HG03442 (cell line): Measurements from ENCODE around the gene CDC73.
"Not testable (repeated sequence)": the region's sequence is repeated elsewhere in the genome, so short reads cannot be mapped to it uniquely, and the experiment has no call there.

Experiments
- ATAC-seq: cut with Tn5 transposase; IDR thresholded peaks from one replicate; pipeline ENCODE4 v1.9.1; 2021; ENCODE audit warnings: mild to moderate bottlenecking, moderate library complexity; ENCODE audit not compliant: unreplicated experiment

The CDC73 gene

GRCh38 chr1:193113258-193113991, 8.4 kb upstream of the CDC73 start:
- ATAC-seq = no peak

GRCh38 chr1:193113992-193114332, 7.9 kb upstream of the CDC73 start:
- ATAC-seq = no peak

DNA sequence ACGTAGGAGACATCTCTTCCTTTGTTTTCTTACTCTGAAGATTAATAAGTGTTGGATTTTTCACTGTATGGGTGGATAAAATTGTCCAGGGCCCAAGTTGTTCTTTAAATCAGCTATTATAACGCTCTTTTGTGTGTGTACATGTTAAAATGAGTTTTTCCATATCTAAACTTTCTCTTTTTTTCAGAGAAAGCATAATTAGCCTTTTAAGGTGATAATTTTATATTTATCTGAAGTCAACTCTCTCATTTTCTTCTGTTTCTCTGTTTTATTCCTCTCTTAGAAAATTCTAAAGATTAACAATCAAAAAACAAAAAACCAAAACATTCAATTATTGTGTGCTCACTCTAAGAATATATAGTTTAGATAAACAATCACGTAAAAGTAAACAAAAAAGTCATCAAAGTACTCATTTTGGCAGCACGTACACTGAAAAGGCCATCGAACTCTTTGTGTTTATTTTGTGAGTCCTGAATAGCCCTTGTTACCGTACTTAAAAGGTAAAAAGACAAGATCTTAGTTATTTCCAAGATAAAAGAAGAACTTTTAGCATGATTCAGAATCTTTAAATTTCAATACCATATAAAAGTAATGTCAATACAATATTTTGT, 7.2 kb upstream of the CDC73 start:
- ATAC-seq = no peak

- no peak for ATAC-seq
These were observed 6.1 kb upstream of the CDC73 start for GRCh38 chr1:193115629-193116227.

DNA sequence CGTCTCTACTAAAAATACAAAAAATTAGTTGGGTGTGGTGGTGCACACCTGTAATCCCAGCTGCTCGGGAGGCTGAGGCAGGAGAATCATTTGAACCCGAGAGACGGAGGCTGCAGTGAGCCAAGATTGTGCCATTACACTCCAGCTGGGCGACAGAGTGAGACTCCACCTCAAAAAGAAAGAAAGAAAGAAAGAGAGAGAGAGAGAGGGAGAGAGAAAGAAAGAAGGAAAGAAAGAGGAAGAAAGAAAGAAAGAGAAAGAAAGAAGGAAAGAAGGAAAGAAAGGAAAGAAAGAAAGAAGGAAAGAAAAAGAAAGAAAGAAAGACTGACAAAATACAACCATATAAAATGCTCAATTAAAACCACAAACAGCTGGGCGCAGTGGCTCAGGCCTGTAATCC, 4.7 kb upstream of the CDC73 start:
- ATAC-seq = not testable (repeated sequence)

- ATAC-seq = no peak
These were observed 3.6 kb upstream of the CDC73 start for GRCh38 chr1:193118194-193118593.

- no peak for ATAC-seq
These were observed 2.8 kb upstream of the CDC73 start for GRCh38 chr1:193118803-193119730.

DNA sequence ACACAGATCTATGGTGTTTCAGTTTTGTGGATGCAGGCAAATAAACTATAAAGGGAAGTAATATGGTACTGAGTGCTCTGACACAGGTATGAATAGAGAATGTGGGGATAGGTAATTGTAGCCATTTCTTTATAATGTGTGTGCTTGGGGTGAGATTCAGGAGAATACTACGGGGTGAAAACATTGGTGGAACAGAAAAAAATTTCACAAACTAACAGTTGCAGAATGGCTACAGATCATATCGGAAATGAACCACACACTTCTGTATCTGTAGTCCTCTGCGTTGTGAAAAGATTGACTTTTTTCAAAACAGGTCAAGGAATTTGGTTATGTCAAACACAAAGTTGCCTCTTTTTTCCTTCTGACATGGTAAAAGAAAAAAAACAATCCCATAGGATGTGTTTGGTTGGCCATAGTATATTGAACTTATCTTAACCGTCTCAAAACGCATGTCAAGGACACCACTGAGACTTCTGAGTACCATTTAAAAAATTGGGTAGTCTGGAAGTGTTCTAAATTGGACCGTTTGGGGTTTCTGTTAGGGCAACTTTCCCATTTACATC, 1.1 kb upstream of the CDC73 start:
- no peak for ATAC-seq

GRCh38 chr1:193123751-193124150, 1.9 kb downstream of the CDC73 start:
- ATAC-seq = no peak

- ATAC-seq = no peak
These were observed 3.5 kb downstream of the CDC73 start for GRCh38 chr1:193125369-193125768.

GRCh38 chr1:193131266-193131860, 9.5 kb downstream of the CDC73 start:
- ATAC-seq = peak; percentile 48

DNA sequence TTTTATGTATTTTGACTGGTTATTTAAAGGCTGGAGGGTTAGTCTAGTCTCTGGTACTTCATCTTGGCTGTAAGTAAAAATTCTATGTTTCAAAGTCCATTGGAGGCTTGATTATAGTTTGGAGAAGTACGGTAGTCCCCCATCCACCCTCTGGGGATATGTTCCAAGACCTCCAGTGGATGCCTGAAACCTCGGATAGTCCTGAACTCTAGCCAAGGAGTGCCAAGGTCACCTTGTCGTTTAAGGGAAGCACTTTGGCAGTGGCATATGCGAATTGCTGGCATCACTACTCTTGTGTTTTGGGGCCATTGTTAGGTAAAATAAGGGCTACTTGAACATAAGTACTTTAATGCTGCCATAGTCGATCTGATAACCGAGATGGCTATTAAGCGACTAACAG, 18.4 kb downstream of the CDC73 start:
- ATAC-seq = no peak

DNA sequence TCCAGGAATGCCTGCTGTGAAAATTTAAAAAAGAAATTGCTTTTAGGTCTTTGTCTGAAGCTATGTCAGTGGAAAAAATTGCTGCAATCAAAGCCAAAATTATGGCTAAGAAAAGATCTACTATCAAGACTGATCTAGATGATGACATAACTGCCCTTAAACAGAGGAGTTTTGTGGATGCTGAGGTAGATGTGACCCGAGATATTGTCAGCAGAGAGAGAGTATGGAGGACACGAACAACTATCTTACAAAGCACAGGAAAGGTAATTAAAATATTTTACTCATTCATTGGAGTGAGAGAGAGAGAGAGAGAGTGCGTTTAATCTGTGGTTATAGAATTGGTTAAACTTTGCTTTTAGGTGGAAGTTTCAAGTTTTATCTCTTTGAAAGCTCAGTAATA, 20.0 kb downstream of the CDC73 start:
- no peak for ATAC-seq

- ATAC-seq = no peak
These were observed 20.6 kb downstream of the CDC73 start for GRCh38 chr1:193142409-193142808.

DNA sequence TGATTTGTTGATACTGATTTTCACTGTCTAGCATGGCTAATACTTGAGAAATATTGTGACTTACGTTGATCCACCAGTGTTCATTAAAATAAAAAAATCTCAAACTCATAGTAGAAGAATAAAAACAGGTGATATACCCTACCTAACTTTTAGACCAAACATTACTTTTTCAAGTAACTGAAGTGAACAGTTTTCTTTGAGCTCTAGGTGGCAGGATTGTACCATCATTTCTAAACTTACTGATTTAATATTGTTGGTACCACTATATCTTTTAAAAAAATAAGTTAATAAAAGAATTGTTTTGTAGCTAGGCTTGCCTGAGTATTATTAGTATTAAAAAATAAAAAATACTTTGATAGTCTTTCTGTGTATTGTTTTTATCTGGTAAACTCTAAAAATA, 21.5 kb downstream of the CDC73 start:
- no peak for ATAC-seq

DNA sequence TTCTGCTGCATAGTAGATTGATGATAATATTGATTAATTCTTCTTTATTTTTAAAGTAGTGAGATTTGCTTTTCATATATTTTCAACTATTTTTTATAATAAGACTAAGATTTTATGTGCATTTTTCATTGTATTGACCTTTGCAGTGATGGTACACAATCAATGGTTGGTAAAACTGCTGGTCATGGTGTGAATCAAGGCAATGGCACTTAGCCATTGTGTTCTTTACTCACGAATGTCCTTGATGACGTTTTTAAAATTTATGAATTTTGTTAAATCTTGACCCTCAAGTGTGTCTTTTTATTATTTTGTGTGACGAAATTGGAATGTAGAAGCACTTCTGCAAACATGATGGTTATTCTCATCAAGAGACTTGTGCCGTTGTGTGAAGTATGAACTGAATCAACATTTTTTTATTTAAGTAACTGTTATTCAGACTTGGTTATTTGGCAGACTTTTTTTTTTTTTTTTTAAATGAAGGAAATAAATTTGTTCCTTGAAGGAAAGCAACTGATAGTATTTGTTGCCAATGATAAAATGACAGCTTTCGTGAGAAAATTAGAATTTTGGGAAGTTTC, 22.6 kb downstream of the CDC73 start:
- ATAC-seq = no peak

DNA sequence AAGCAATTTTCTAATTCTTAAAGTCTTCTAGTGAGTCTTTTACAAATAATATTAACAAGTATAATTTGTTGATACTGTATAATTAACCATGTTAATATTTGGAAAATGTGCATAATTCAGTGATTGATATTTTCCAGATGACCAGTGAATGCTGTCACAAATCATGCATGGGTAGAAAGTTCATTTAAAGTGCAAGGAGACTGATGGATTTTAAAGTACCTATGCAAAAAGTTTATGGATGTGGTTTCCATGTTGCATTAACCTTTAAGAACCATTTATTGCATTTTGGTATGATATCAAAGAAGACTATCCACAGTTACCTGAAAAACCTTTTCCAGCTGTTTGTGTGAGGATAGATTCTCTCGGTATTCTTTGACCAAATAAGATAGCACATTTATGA, 23.2 kb downstream of the CDC73 start:
- no peak for ATAC-seq

- no peak for ATAC-seq
These were observed 34.4 kb downstream of the CDC73 start for GRCh38 chr1:193156117-193156821.

DNA sequence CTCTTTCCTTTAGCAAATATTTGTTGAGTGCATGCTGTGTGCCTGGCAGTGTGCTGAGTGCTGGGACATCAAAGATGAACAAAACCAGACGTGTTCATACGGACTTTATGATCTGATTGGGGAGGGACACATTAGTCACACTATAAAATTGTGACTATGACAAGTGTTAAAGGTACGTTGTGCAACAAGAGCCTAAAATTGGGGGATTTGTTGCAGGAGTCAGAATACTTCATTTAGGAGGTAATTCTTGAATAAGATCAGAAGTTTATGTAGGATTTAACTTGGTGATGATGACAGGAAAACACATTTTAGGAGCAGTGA, 35.0 kb downstream of the CDC73 start:
- ATAC-seq = no peak

DNA sequence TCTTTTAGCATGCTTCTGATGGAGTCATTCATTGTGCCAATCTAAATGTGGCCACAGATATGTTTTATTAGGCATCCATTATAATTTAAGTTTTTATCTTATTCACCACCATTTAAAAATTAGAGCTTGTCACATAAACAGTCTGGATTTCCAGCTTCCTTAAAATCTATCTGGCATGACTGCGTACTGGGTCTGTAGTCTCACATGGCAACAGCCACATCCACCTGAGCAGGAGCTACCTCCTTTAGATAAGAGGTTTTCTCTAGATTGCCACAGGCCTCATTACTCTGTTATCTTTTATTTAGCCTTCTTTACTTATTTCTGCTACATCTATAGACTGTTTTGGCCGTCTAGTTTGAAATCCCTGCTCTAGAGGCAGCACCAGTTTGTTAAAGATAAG, 35.5 kb downstream of the CDC73 start:
- no peak for ATAC-seq
